CD4-positive, alpha-beta T cell (primary cell): Measurements from ENCODE around the gene AFG3L2. TPM values are rescaled to one million over a fixed set of nuclear protein-coding genes. Genes with fewer than 3 reads are reported as not detected.
A peak's percentile ranks its signal among the peaks of the same experiment; 100 is the strongest.

ENCODE experiments used
- ATAC-seq: fragments of 200-7000 bp; cut with Tn5 transposase; one replicate; pipeline ENCODE4 v1.10.0; 2022; ENCODE audit warnings: mild to moderate bottlenecking; ENCODE audit not compliant: poor library complexity
- CTCF ChIA-PET: fragments of 350-600 bp; sonication (Branson Sonifier 250); formaldehyde crosslinking; loops from one replicate; lab custom pipeline; 2021; ENCODE audit warnings: antibody characterized with exemption, inconsistent platforms; lab: Charles Lee
- POLR2A ChIA-PET: fragments of 350-600 bp; sonication (Branson Sonifier 250); formaldehyde crosslinking; loops from one replicate; lab custom pipeline; 2021; ENCODE audit warnings: antibody characterized with exemption, inconsistent platforms; lab: Charles Lee
- DNase-seq, 14 experiments: peaks; one replicate each; pipeline ENCODE4 v3.0.0-alpha.2; 2013 to 2020; ENCODE audit warnings: mixed read lengths in 2 of 14
- H3K27ac ChIP-seq, 2 donors: one replicate each; pipeline versions ENCODE4 v1.5.1 to v1.7.0; 2013; ENCODE audit warnings: low read length in 2 of 2, low read depth in 1 of 2, mild to moderate bottlenecking in 1 of 2
- H3K27me3 ChIP-seq, 2 experiments: 1 replicate in 1 of 2; 2 replicates in 1 of 2; pipeline versions ENCODE4 v1.6.1 to v1.7.0; 2013; ENCODE audit warnings: low read length in 2 of 2, control low read depth in 1 of 2, mild to moderate bottlenecking in 1 of 2, moderate library complexity in 1 of 2; ENCODE audit not compliant: insufficient read depth in 2 of 2, control insufficient read depth in 1 of 2
- H3K36me3 ChIP-seq: one replicate; pipeline ENCODE4 v1.6.1; 2013; ENCODE audit warnings: low read length, control low read depth; ENCODE audit not compliant: insufficient read depth
- H3K4me1 ChIP-seq: one replicate; pipeline ENCODE4 v1.6.1; 2013; ENCODE audit warnings: low read length, control low read depth; ENCODE audit not compliant: insufficient read depth
- H3K4me3 ChIP-seq: one replicate; pipeline ENCODE4 v1.5.1; 2013; ENCODE audit warnings: mild to moderate bottlenecking, low read length, moderate library complexity
- H3K9me3 ChIP-seq, 2 experiments: 1 replicate in 1 of 2; 2 replicates in 1 of 2; pipeline versions ENCODE4 v1.6.1 to v1.7.0; 2013; ENCODE audit warnings: low read length in 2 of 2, mild to moderate bottlenecking in 2 of 2, control low read depth in 1 of 2, moderate library complexity in 1 of 2; ENCODE audit not compliant: control insufficient read depth in 1 of 2, insufficient read depth in 1 of 2
- H3K27ac Mint-ChIP-seq: one replicate; pipeline ENCODE4 v1.8.0; 2020; ENCODE audit warnings: mixed read lengths
- H3K27me3 Mint-ChIP-seq: one replicate; pipeline ENCODE4 v1.8.0; 2021; ENCODE audit warnings: mixed read lengths
- H3K36me3 Mint-ChIP-seq: one replicate; pipeline ENCODE4 v1.8.0; 2021; ENCODE audit warnings: low read depth, mixed read lengths
- H3K4me1 Mint-ChIP-seq: one replicate; pipeline ENCODE4 v1.8.0; 2021; ENCODE audit warnings: low read depth, mixed read lengths
- H3K4me3 Mint-ChIP-seq: one replicate; pipeline ENCODE4 v1.8.0; 2020; ENCODE audit warnings: mild to moderate bottlenecking, mixed read lengths
- H3K9me3 Mint-ChIP-seq: one replicate; pipeline ENCODE4 v1.8.0; 2020; ENCODE audit warnings: mixed read lengths
- CTCF ChIP-seq: fragments of 200-600 bp; IDR thresholded peaks from one replicate; pipeline ENCODE4 v1.8.0; 2022; ENCODE audit warnings: antibody characterized with exemption, mild to moderate bottlenecking
- intact Hi-C, 2 experiments: fragments of 100-400 bp; cut with DNase I in 1 of 2; cut with micrococcal nuclease in 1 of 2; formaldehyde crosslinking; loops; one replicate each; pipeline versions ENCODE4 v1.15.1 to v1.9.0; 2023 to 2025; cut with DNase I, micrococcal nuclease
- total RNA-seq, 174 experiments: library from RNA in 2 of 174; stranded (reverse) in 2 of 174; gene quantifications; one replicate each; pipeline ENCODE4 v1.2.3 and lab custom pipeline; 2021 to 2026

AFG3L2 gene
- total RNA-seq, 2 experiments from 2014 or later = 40.4 to 46.8 TPM

DNA sequence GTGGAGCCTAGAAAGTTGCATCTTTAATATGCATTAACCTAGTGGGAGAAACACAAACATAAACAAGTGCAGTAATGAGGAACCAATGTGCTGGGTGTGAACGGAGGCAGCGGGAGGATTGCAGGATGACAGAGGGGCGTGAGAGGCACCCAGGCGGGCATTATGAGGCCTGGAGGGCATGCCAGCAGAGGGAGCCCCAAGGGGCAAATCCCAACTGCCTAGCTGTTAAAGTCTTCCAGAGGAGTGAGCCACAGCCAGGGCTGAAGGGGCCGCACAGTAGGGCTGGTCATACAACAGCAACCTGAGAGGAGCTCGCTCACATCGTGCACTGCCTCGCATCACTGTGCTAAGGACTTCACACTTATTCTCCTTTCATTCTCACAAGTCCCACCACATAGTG, 17.4 kb upstream of the AFG3L2 start:
- H3K27me3 ChIP-seq = peaks cover 0 to 3% of the 10 kb centered on the region in 2 experiments
- H3K9me3 Mint-ChIP-seq = no peaks in the 10 kb centered on the region
- no peak overlapping the region for H3K27ac ChIP-seq
- intact Hi-C loops = loop anchor here (1.0 to 10.0 kb wide), 4 partner anchors 267 to 760 kb away; no protein-coding TSS in a partner anchor
- no peaks in the 10 kb centered on the region for H3K36me3 ChIP-seq
- ATAC-seq (no peak), DNase-seq (peak in 4 of 14 experiments; percentile 8 to 34 (median 26))
- ChIA-PET POLR2A (interaction anchor here (0.7 kb wide), 1 partner anchor 268 kb away, joined by 3 read pairs; no protein-coding TSS in a partner anchor), CTCF (interaction anchor here (1.7 kb wide), 1 partner anchor 540 kb away, joined by 8 read pairs; no protein-coding TSS in a partner anchor)
- no peak overlapping the region for H3K4me3 Mint-ChIP-seq
- no peak overlapping the region for H3K4me3 ChIP-seq
- TF ChIP-seq CTCF = peak; percentile 15
- peaks cover 29% of the 10 kb centered on the region for H3K27me3 Mint-ChIP-seq
- H3K9me3 ChIP-seq = no peaks in the 10 kb centered on the region
- H3K4me1 ChIP-seq = no peaks in the 10 kb centered on the region
- no peaks in the 10 kb centered on the region for H3K36me3 Mint-ChIP-seq
- H3K4me1 Mint-ChIP-seq = no peaks in the 10 kb centered on the region
- H3K27ac Mint-ChIP-seq = no peak overlapping the region

DNA sequence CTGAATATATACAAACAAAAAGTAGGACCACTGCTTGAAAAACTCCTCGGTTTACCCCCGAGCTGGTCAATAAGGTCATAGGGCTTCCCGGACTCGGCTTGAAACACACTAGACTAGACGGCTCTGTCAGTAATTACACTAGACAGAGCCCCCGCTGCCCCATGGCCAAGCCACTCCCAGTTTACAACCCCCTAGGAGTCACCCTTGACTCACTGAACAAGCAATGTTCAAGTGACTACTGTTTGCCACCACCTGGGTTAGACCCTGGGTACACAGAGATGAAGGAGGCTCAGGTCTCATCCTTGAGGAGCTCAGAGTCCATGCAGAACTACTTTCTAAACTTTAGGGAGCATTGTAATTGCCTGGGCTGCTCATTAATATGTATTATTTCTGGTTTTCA, 17.0 kb upstream of the AFG3L2 start:
- H3K27me3 ChIP-seq = peaks cover 0 to 3% of the 10 kb centered on the region in 2 experiments
- H3K27ac Mint-ChIP-seq = no peak overlapping the region
- no peaks in the 10 kb centered on the region for H3K4me1 ChIP-seq
- DNase-seq (no peak), ATAC-seq (no peak)
- POLR2A ChIA-PET = interaction anchor here (0.7 kb wide), 1 partner anchor 269 kb away, joined by 3 read pairs; no protein-coding TSS in a partner anchor
- no peaks in the 10 kb centered on the region for H3K36me3 ChIP-seq
- H3K4me3 ChIP-seq = no peak overlapping the region
- no peaks in the 10 kb centered on the region for H3K9me3 Mint-ChIP-seq
- H3K4me3 Mint-ChIP-seq = no peak overlapping the region
- CTCF ChIA-PET = interaction anchor here (1.7 kb wide), 1 partner anchor 540 kb away, joined by 8 read pairs; no protein-coding TSS in a partner anchor
- no peaks in the 10 kb centered on the region for H3K4me1 Mint-ChIP-seq
- no peaks in the 10 kb centered on the region for H3K36me3 Mint-ChIP-seq
- no peak overlapping the region for H3K27ac ChIP-seq
- H3K9me3 ChIP-seq = no peaks in the 10 kb centered on the region
- no peak for TF ChIP-seq CTCF
- intact Hi-C loops = loop anchor here (1.0 to 10.0 kb wide), 5 partner anchors 267 to 761 kb away; no protein-coding TSS in a partner anchor
- H3K27me3 Mint-ChIP-seq = peaks cover 25% of the 10 kb centered on the region

- H3K4me3 Mint-ChIP-seq = no peak overlapping the region
- H3K4me3 ChIP-seq = no peak overlapping the region
- H3K27ac ChIP-seq = no peak overlapping the region
- no peak overlapping the region for H3K27ac Mint-ChIP-seq
- no peaks in the 10 kb centered on the region for H3K36me3 Mint-ChIP-seq
- peaks cover 0 to 3% of the 10 kb centered on the region in 2 experiments for H3K27me3 ChIP-seq
- ChIA-PET CTCF (interaction anchor here (0.6 to 0.7 kb wide), 2 partner anchors 272 to 357 kb away, joined by 3 read pairs; no protein-coding TSS in a partner anchor), POLR2A (interaction anchor here (0.7 kb wide), 1 partner anchor 269 kb away, joined by 3 read pairs; no protein-coding TSS in a partner anchor)
- no peaks in the 10 kb centered on the region for H3K36me3 ChIP-seq
- no peak for TF ChIP-seq CTCF
- DNase-seq (no peak), ATAC-seq (no peak)
- no peaks in the 10 kb centered on the region for H3K4me1 ChIP-seq
- H3K4me1 Mint-ChIP-seq = no peaks in the 10 kb centered on the region
- H3K9me3 ChIP-seq = no peaks in the 10 kb centered on the region
- peaks cover 25% of the 10 kb centered on the region for H3K27me3 Mint-ChIP-seq
- intact Hi-C loops = loop anchor here (2.0 to 10.0 kb wide), 4 partner anchors 499 to 761 kb away; no protein-coding TSS in a partner anchor
- H3K9me3 Mint-ChIP-seq = no peaks in the 10 kb centered on the region
These were observed 16.5 kb upstream of the AFG3L2 start for GRCh38 chr18:12393510-12393909.
